ENCODE results near the gene AHCTF1.
"Not testable (repeated sequence)": the region's sequence is repeated elsewhere in the genome, so short reads cannot be mapped to it uniquely, and the experiment has no call there.

Gene AHCTF1

DNA sequence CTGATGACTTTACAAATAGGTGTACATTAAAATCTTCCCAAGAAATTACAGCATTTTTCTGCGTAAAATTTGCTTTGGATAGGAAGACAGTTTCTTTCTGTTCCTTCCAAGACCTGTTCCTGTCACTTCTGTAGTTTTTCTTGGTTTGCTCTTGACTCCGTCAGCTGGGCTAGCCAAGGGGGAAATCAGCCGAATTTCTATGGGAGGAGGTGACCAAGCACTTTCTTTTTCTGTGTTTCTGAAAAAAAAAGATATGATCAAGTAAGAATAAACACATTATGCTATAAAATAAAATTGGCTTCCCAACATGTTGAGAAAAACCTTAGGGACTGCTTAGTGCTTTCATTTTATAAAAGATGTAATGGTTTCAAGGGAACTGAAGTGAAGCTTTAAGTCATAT is 91.0 kb downstream of the AHCTF1 start:
- not testable (repeated sequence) for DNase-seq (ENCODE audit: low spot score); FAIRE-seq

DNA sequence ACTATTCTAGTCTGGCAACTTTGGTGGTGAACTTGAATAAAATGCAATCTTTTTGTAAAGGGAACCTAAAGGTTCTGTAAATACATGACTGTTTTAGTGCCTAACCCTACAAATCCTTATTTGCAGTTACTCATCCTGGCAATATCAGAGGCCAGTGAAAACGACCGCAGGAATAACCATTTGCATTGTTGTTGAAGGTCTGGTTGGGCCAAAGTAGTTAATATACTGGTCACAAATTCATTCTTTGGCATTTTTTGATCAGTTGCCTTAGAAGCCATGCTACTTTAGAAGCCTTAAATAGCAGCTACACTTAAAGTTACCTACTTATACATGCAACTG is 93.7 kb downstream of the AHCTF1 start:
- FAIRE-seq (no peak), DNase-seq (ENCODE audit: low spot score) (no peak)

DNA sequence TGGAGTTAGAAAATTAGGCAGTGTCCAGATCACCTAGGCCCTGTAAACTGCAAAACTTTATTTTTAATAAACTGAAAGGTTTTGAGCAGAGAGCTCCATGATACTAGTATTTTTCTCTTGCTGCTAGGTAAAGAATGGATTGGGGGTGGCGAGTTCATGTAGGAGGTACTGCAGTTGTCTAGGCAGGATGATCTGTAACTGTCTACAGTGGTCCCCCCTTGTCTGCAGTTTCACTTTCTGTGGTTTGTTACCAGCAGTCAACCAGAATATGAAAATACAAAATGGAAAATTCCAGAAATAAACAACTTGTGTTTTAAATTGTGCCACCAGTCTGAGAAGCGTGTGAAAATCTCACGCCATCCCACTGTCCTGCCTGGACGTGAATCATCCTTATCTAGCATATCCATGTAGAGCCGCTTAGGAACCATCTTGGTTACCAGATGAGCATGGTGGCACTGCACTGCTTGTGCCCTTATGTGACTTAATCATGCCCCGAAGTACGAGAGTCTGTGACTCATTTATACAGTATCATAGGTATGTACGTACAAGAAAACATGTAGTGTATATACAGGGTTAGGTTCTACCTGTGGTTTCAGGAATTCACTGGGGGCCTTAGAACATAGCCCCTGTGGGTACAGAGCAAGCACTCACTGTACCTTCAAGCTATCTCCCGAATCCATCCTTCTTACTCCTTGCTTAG is 94.2 kb downstream of the AHCTF1 start:
- FAIRE-seq (no peak), DNase-seq (ENCODE audit: low spot score) (no peak)

DNA sequence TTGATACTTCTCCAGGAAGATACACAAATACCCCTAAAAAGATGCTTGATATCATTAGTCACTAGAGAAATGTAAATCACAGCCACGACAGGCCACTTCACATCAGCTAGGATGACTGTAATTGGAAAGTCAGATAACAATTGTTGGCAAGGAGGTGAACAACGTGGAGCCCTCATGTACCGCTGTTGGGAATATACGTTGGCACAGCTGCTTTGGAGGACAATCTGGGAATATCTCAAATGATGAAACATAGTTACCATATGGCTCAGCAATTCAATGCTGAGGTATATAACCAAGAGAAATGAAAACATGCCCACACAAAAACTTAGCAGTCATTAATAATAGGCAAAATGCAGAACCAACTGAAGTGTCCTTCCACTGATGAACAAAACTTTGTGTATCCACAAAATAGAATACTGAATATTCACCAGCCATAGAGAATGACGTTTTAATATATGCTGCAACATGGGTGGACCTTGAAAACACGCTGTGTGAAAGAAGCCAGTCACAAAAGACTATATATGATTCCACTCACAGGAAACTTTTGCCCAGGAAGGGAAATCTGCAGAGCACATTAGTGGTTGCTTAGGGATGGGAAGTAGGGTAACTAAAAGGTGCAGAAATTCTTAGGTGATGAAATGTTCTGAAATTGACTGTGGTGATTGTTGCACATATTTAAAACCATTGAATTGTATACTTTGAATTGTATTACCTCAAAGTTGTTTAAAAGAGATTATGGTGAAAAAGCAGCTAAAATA is 95.4 kb downstream of the AHCTF1 start:
- no peak for DNase-seq (ENCODE audit: low spot score)
- no peak for FAIRE-seq

DNA sequence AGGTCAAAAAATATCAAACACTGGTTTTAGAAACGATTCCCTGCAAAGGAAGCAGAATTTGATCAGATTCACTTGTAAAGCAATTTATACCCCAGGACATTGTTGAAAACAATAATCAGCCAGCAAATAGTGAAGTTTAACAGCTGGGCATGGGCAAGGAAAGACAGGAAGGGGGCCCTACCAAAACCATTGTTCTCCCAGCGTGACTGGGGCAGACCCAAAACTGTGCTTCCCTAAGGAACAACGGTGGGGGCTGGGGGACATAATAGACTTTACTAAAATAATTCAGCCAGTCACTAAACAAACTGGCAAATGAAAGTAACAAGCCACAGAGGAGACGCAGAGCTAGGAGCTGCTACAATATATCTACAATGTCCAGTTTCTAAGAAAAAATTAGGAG is 100.2 kb downstream of the AHCTF1 start:
- no peak for DNase-seq (ENCODE audit: low spot score)
- FAIRE-seq = no peak

DNA sequence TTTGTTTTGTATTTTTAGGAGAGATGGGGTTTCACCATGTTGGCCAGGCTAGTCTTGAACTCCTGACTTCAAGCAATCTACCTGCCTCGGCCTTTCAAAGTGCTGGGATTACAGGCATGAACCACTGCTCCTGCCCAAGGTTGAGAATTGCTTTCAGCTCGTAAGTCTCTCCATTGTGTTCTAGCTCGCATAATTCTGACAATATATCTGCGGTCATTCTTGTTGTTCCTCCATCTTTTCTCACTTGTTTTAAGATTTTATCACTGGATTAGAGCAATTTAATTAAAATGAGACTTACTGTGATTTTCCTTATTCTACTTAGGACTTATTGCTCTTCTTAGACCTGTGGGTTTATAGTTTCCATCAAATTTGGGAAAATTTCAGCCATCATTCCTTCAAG is 102.9 kb downstream of the AHCTF1 start:
- FAIRE-seq (no peak), DNase-seq (ENCODE audit: low spot score) (no peak)

DNA sequence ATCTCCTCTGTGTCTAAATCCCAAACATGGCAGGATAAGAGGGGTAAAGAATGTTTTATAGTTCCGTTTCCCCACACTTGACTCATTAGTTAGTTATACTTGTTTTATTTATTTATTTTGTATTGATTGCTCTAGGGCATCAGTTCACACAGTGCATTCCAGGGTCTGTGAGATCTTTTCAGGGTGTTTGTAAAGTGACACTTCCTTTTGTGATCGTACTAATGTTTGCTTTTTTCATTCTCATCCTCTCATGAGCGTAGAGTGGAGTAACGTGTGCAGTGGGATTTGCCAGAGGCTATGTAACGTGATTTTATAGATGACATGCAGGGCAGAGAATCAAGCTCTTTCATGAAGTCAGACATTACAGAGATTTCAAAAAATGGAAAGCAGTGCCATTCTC is 104.4 kb downstream of the AHCTF1 start:
- DNase-seq (ENCODE audit: low spot score) = no peak
- FAIRE-seq = no peak

DNA sequence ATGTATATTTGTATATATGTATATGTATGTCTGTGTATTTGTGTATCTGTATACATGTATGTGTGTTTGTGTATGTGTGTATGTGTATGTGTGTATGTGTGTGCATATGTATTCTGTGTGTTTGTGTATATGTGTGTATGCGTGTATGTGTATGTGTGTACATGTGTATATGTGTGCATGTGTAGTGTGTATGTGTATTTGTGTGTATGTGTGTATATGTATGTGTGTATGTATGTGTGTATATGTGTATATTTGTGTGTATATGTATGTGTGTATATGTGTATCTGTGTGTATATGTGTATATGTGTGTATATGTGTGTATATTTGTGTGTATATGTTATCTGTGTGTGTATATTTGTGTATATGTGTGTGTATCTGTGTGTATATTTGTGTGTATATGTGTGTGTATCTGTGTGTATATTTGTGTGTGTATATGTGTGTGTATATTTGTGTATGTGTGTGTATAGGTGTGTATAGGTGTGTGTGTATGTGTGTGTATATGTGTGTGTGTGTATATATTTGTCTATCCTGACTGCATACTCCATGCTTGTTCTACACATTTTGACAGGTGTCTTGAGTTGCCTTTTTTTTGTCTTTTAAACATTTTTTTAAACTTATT is 106.1 kb downstream of the AHCTF1 start:
- DNase-seq (ENCODE audit: low spot score) (no peak), FAIRE-seq (no peak)

DNA sequence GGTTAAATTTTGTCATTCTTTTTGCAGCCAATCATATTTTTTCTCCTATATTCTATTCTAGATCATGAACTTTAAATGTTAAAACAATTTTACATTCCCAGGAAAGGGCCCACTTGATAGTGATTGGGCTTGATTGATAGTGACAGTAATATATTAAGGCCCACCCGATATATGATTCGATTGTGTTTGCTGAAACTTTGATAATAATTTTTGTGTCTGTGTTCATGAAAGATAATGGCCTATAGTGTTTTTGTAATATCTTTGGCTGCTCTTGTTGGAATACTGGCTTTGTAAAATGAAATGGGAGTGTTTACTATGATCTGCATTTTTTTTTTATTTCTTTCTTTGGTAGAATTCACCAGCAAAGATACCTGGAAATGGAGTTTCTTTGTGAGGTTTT is 107.2 kb downstream of the AHCTF1 start:
- FAIRE-seq (no peak), DNase-seq (ENCODE audit: low spot score) (no peak)

DNA sequence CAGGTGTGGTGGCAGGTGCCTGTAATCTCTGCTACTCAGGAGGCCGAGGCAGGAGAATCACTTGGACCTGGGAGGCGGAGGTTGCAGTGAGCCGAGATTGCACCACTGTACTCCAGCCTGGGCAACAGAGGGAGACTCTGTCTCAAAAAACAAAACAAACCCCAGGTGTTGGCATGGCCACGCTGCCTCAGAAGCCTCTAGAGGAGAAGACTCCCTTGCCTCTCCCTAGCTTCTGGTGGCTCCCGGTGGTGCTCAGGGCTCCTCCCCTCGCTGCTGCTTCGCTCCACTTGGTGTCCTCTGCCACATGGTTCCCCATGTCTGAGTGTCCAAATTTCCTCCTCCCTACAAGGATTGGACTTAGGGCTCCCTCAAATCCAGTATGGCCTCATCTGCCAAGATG is 109.6 kb downstream of the AHCTF1 start:
- FAIRE-seq; DNase-seq (ENCODE audit: low spot score): not testable (repeated sequence)

DNA sequence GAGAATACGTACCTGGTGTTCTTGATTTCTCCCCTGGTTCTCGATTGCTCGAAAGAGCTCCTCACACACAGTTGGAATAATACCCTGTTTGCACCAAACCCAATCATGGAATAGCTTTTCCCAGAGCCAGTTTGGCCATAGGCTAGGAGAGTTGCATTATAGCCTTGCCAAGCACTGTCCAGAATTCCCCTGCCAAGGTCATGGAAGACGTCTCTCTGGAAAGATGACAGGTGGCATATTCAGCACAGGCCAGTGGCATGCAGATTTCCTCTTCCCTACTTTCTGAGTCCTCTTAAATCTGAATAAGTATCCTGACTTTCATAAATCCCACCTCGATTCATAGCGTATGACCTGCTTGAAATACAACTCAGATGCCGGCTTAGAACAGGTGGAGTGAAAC is 111.1 kb downstream of the AHCTF1 start:
- DNase-seq (ENCODE audit: low spot score) (no peak), FAIRE-seq (no peak)

DNA sequence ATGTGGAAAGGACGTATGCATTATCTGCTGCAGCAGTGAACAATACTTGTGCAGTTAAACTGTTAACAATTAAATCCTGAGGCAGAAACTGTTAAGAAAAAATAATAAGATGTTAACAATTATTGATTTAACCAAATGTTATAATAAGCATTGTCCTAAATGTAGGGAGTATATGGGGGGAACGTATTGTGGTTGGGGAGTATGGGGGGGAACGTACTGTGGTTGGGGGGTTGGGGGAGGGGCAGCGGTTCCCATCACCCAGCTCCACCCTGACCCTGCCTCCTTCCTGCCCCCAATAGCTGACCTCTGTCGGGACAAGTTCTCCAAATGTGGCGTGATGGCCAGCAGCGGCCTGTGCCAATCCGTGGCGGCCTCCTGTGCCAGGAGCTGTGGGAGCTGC is 114.0 kb downstream of the AHCTF1 start:
- DNase-seq (ENCODE audit: low spot score); FAIRE-seq: not testable (repeated sequence)

DNA sequence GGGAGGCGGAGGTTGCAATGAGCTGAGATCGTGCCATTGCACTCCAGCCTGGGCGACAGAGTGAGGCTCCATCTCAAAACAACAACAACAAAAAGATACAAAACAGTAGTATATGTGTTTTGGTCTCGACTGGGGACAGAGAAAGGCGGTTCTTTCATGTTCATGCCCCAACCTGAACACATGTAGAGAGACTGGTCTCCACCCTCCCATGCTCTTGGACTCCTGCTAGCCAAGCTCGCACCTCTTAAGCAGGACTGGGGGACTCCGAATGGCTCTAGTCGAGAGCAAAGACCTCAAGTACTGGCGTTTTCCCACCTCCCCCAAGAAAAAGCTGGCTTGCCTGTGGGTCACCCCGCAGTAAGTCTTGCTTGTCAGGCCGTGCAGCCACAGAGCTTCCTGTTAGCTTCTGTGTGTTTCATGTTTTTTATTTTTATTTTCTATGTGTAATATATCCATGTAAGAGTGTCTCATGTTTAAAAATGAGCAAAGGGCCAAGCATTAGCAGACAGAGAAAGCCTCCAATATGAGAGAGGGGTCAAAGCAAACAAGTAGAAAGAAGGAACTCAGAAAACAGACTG is 116.0 kb downstream of the AHCTF1 start:
- FAIRE-seq = no peak
- DNase-seq (ENCODE audit: low spot score) = no peak

DNA sequence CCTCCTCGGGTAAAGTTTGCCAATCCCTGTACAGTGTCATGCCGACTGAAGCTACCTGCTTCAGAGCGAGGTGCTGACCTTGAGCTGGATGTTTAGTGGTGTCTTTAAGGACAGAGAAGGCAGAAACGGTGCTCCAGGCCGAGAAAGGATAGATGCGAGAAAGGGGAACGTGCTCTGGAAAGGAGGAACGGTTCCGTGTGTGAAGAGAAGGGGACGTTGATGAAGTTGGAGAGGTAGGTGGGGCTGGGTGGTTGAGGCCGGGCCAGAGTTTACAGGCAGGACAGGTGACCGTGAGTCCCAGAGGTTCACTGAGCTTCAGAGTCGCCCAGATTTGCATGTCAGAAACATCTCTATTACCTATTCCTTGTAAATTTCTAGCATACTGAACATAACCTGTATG is 116.9 kb downstream of the AHCTF1 start:
- DNase-seq (ENCODE audit: low spot score) (no peak), FAIRE-seq (no peak)

DNA sequence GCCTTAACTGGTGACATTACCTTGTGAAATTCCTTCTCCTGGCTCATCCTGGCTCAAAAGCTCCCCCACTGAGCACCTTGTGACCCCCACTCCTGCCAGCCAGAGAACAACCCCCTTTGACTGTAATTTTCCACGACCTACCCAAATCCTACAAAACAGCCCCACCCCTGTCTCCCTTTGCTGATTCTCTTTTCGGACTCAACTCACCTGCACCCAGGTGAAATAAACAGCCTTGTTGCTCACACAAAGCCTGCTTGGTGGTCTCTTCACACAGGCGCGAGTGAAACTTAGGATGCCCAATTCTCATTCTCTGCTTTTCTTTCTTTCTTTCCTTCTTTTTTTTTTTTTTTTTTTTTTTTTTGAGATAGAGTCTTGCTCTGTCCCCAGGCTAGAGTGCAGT is 118.4 kb downstream of the AHCTF1 start:
- not testable (repeated sequence) for DNase-seq (ENCODE audit: low spot score); FAIRE-seq

DNA sequence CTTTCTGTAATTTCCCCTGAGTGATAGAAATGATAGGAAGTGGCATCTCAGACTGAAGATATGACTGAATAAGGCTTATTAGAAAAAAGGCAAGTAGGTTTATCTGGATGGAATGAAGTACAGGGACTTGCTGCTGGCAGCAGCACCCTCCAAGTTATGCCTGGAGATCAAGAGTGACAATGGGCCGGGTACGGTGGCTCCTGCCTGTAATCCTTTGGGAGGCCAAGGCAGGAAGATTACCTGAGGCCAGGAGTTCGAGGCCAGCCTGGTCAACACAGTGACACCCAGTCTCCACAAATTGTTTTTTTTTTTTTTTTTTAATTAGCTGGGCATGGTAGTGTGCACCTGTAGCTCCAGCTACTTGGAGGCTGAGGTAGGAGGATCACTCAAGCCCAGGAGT is 119.8 kb downstream of the AHCTF1 start:
- FAIRE-seq = no peak
- DNase-seq (ENCODE audit: low spot score) = no peak

DNA sequence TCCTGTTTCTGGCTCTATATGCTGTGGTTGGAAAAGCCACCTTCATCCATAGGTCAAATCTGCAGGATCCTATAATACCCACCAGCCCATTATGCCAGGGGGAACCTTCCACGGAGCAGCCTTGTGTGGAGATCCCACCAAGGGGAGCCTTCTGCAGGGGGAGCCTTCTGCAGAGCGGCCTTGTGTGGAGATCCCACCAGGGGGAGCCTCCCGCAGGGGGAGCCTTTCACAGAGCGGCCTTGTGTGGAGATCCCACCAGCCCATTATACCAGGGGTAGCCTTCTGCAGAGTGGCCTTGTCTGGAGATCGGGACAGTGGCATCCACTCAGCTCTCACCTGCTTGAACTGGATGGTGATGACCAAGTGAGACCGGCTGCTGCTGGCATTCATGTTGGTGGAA is 122.3 kb downstream of the AHCTF1 start:
- FAIRE-seq (no peak), DNase-seq (ENCODE audit: low spot score) (no peak)

DNA sequence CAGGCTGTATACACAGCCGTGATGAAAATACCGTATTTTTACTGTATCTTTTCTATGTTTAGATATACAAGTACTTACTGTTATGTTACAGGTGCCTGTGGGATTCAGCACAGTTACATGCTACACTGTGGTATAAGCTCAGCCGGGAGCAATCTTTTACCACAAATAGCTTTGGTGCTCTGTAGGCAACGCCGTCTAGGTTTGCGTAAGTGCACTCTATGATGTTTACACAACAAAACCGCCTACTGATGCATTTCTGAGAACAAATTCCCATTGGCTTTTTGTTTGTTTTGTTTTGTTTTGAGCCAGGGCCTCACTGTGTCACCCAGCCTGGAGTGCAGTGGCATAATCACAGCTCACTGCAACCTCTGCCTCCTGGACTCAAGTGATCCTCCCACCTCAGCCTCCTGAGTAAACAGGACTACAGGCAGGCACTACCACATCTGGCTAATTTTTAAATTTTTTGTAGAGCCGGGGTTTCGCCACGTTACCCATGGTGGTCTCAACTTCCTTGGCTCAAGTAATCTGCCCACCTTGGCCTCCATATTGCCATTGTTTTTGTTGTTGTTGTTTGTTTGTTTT is 126.5 kb downstream of the AHCTF1 start:
- no peak for DNase-seq (ENCODE audit: low spot score)
- FAIRE-seq = no peak

DNA sequence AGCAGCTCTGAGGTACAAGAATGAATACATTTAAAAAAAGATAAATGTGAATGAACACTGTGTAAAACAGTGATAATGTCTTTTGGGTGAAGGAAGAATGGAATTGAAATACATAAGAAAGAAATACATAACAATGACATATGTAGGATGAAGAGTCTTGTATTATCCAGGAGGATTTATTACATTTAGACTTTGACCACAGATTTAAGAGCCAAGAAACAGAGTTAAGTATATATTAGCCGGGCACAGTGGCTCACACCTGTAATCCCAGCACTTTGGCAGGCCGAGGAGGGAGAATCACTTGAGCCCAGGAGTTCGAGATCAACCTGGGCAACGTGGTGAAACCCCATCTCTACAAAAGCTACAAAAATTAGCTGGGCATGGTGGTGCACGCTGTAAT is 127.9 kb downstream of the AHCTF1 start:
- DNase-seq (ENCODE audit: low spot score) = no peak
- no peak for FAIRE-seq

DNA sequence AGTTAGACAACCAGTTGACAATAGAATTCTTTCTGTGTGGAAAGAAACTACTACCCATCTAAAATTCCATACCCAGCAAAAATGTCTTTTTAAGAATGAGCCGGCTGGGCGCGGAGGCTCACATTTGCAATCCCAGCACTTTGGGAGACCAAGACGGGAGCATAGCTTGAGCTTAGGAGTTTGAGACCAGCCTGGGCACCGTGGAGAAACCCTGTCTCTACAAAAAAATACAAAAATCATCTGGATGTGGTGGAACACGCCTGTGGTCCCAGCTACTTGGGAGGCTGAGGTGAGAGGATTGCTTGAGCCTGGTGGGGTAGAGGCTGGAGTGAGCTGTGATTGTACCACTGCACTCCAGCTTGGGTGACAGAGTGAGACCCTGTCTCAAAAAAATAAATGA is 128.4 kb downstream of the AHCTF1 start:
- FAIRE-seq = no peak

DNA sequence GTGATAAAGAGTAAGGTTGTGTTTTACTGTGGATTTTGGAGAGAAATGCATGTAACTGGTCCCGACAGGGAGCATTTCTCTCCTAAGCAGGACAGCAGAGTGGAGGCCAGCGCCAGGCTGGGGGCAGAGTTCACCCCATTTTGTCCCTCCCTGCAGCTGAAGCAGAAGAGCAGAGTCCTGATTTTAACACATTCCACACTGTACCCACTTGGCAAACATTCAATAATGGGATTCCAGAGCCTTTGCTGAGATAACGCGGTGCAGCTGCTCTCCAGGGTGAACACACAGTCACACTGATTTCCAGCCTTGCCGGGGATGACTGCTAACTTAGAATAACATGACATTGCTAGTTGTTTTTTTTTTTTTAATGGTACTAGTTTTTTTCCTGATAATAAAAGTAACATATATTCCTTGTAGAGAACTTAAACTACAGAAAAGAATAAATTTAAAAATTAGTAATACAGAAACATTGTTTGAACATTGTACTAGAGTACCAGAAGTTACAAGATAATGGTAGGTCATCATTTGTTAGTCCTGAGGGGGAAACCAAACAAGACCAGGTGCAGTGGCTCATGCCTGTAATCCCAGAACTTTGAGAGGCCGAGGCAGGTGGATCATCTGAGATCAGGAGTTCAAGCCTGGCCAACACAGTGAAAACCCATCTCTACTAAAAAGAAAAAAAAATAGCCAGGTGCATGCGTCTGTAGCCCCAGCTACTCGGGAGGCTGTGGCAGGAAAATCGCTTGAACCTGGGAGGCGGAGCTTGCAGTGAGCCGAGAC is 130.3 kb downstream of the AHCTF1 start:
- FAIRE-seq = no peak
- no peak for DNase-seq (ENCODE audit: low spot score)

More for the DNA sequence above, 128.4 kb downstream of the AHCTF1 start:
- no peak for DNase-seq (ENCODE audit: low spot score)
